Glutamatergic neuron (in vitro differentiated cells): ENCODE results near the gene SMG9. TPM values are rescaled to one million over a fixed set of nuclear protein-coding genes. Genes with fewer than 3 reads are reported as not detected.

Source experiments
- DNase-seq: peaks from one replicate; pipeline ENCODE4 v3.0.0; 2022
- H3K27ac Mint-ChIP-seq: one replicate; pipeline ENCODE4 v1.8.0; 2020; ENCODE audit warnings: mild to moderate bottlenecking, mixed read lengths, inconsistent platforms; ENCODE audit not compliant: unreplicated experiment
- H3K27me3 Mint-ChIP-seq: one replicate; pipeline ENCODE4 v1.8.0; 2020; ENCODE audit warnings: mild to moderate bottlenecking, moderate library complexity, mixed read lengths, inconsistent platforms; ENCODE audit not compliant: unreplicated experiment
- H3K36me3 Mint-ChIP-seq: one replicate; pipeline ENCODE4 v1.8.0; 2020; ENCODE audit warnings: mild to moderate bottlenecking, mixed read lengths, inconsistent platforms; ENCODE audit not compliant: unreplicated experiment
- H3K4me1 Mint-ChIP-seq: one replicate; pipeline ENCODE4 v1.8.0; 2020; ENCODE audit warnings: mild to moderate bottlenecking, low read depth, mixed read lengths, inconsistent platforms; ENCODE audit not compliant: unreplicated experiment
- H3K4me3 Mint-ChIP-seq: one replicate; pipeline ENCODE4 v1.8.0; 2020; ENCODE audit warnings: mild to moderate bottlenecking, mixed read lengths, inconsistent platforms; ENCODE audit not compliant: unreplicated experiment
- H3K9me3 Mint-ChIP-seq: one replicate; pipeline ENCODE4 v1.8.0; 2020; ENCODE audit warnings: mild to moderate bottlenecking, moderate library complexity, mixed read lengths, inconsistent platforms; ENCODE audit not compliant: unreplicated experiment
- long read RNA-seq: library from polyadenylated mRNA; unstranded; transcript quantifications from one replicate; pipeline ENCODE4 v2.0.0, GENCODE V29; 2020; ENCODE audit not compliant: unreplicated experiment
- total RNA-seq: library from RNA; stranded (reverse); fragmentation: NEBNext Ultra II Directional; extraction: Animal tissue kit (Norgen Biotek cat#: 25700); gene quantifications from one replicate; pipeline ENCODE4 v1.2.1, GENCODE V29; 2021; ENCODE audit not compliant: unreplicated experiment
- TF ChIP-seq, protein P1 (sequence below): fragments of 200-600 bp; sonication (generic); IDR thresholded peaks from one replicate; pipeline ENCODE4 v1.5.0; 2021; ENCODE audit not compliant: partially characterized antibody, unreplicated experiment

Gene SMG9, protein sequence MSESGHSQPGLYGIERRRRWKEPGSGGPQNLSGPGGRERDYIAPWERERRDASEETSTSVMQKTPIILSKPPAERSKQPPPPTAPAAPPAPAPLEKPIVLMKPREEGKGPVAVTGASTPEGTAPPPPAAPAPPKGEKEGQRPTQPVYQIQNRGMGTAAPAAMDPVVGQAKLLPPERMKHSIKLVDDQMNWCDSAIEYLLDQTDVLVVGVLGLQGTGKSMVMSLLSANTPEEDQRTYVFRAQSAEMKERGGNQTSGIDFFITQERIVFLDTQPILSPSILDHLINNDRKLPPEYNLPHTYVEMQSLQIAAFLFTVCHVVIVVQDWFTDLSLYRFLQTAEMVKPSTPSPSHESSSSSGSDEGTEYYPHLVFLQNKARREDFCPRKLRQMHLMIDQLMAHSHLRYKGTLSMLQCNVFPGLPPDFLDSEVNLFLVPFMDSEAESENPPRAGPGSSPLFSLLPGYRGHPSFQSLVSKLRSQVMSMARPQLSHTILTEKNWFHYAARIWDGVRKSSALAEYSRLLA
- 34.1 TPM for total RNA-seq
- long read RNA-seq, full-length matches to known transcripts, result 3 of 5 reads
- long read RNA-seq, partial matches to known transcripts, result 1 of 5 reads
- long read RNA-seq, other reads (novel, unspliced or antisense), result 1 of 5 reads

DNA sequence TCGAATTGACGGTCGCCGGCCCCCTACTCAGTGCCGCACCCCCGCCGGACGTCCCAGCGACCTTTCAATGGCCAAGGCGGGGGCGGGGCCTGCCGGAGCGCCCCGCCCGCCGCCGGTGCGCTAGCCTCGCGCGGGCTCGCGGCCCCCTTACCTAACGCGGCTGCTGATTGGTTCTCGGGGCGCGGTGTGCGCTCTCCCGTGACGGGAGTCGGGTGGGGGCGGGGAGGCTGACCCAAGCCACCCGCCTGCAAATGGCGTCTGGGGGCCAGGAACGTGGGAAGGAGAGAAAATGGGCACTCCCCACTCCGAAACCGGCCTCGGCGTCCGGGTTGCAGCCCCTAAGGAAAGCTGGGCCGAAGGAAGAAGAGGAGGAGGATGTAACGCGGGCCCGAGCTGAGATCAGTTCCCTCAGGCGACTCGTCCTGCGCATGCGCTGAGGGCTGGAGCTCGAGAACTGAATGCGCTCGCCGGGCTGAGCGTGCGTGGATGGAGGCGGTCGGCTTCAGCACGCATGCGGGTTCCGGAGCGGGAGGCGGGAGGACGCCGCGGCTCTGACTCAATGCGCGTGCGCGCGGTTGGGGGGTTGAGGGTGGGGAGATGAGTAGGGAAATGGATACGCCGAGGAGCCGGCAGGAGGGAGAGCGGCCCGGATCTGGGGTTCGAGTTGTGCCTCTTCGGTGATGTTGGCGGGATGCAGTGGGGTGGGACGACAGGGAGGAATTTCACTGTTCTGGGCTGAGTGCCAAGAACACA lies at the start of gene SMG9:
Gene SMG9, minus strand, starts transcription at position 460 of the 753 bp plus-strand sequence. CDS start 4,221 bp downstream, outside the sequence.
- DNase-seq, result peak; percentile 99
- Mint-ChIP-seq H3K27me3 (peaks cover 11% of the 10 kb centered on the region), H3K27ac (peak within 1 kb of the TSS; percentile 82), H3K4me1 (peaks cover 4% of the 10 kb centered on the region), H3K4me3 (peak within 1 kb of the TSS; percentile 95), H3K36me3 (no peaks in the 10 kb centered on the region), H3K9me3 (peaks cover 11% of the 10 kb centered on the region)
- TF ChIP-seq, protein P1, sequence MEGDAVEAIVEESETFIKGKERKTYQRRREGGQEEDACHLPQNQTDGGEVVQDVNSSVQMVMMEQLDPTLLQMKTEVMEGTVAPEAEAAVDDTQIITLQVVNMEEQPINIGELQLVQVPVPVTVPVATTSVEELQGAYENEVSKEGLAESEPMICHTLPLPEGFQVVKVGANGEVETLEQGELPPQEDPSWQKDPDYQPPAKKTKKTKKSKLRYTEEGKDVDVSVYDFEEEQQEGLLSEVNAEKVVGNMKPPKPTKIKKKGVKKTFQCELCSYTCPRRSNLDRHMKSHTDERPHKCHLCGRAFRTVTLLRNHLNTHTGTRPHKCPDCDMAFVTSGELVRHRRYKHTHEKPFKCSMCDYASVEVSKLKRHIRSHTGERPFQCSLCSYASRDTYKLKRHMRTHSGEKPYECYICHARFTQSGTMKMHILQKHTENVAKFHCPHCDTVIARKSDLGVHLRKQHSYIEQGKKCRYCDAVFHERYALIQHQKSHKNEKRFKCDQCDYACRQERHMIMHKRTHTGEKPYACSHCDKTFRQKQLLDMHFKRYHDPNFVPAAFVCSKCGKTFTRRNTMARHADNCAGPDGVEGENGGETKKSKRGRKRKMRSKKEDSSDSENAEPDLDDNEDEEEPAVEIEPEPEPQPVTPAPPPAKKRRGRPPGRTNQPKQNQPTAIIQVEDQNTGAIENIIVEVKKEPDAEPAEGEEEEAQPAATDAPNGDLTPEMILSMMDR, result no peak

DNA sequence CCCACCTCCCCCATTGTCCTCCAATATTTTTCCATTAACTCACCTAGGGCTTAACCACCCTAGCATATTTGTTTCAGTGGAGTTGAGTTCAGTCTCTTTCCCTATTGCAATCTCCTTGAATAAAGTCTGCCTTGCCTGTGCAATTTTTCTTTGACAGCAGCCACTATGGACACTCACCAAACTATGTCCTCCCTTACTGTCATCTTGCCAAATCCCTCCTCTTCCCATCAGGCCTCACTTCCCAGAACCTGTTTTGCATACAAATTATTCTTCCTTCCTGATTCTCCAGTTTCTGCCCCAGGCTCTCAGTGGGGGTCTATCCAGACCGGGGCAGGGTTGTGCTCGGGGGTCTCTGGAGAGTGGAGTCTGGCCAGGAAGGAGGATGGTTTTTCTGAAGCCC lies 49.7 kb upstream of the SMG9 start:
- Mint-ChIP-seq H3K4me3 (no peak overlapping the region), H3K9me3 (no peaks in the 10 kb centered on the region), H3K27ac (no peak overlapping the region), H3K4me1 (no peaks in the 10 kb centered on the region), H3K36me3 (no peaks in the 10 kb centered on the region), H3K27me3 (peaks cover 2% of the 10 kb centered on the region)
- DNase-seq, result no peak
- TF ChIP-seq, protein P1, result no peak

DNA sequence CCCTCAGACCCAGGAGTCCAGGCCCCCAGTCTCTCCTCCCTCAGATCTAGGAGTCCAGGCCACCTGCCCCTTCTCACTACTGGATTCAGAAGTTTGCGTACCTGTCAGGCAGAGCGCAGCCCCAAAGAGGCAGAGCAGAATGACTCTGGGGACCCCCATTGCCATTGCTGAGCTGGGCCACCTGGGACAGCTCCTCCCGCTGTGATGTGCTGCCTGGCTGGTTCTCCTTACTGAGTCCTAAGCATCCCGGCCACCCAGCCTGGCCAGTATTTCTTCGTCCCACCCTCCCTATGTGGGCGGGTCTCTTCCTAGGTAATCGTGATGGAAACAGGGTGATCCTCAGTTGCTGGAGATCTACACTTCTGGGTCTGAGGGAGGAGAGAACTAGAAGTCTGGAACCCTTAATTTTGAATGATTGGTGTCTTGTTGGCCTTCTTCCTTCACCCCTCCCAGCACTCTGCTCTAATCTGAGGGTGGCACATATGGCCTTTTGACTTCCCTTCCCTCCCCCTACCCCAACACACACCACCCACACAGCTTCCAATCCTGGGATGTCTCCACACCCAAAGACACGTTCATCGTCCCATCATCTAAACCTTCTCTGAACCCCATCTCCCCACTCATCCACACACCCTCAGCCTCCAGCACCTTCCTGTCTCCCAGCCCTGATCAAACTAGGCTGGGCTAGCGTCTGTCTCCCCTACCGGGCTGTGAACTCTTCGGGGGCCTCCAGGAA lies 47.6 kb upstream of the SMG9 start, which contains the start of gene LYPD5:
Gene LYPD5, minus strand, starts transcription at position 232 of the 736 bp plus-strand sequence. Its CDS starts 67 bp downstream, at position 165.
- peaks cover 10% of the 10 kb centered on the region for H3K27me3 Mint-ChIP-seq
- no peaks in the 10 kb centered on the region for H3K4me1 Mint-ChIP-seq
- DNase-seq, result no peak
- peaks cover under 1% of the 10 kb centered on the region for H3K36me3 Mint-ChIP-seq
- no peak within 1 kb of the TSS for H3K27ac Mint-ChIP-seq
- H3K9me3 Mint-ChIP-seq, result peaks cover 1% of the 10 kb centered on the region
- TF ChIP-seq, protein P1, result no peak
- H3K4me3 Mint-ChIP-seq, result no peak within 1 kb of the TSS

DNA sequence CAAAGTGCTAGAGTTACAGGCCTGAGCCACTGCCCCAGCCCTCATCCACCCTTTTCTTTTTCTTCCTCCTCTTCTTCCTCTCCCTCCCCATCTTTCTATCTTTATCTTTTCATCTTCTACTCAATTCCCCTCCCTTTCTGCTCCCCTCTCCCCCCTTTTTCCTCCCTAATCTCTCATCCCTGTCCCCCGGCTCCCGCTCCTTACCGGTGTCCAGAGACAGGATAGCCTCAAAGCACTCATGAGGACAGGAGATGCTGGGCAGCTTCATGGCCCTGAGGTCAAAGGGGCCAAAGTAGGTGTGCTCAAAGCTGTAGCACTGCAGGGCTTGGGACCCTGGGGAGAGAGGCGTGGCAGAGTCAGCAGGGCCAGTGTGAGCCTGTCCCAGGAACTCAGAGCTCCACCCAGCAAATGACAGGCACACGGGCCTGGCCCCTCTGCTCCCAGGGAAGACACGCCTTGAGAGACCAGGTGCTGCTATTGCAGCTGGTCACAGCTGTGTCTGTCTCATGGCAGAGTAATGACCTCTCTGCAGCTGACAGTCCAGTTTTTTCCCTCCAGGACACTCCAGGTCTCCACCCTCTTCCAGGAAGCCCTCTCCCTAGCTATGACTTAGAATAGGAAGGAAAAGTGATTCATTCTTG lies 44.9 kb upstream of the SMG9 start:
- Mint-ChIP-seq H3K27me3 (peaks cover 17% of the 10 kb centered on the region), H3K36me3 (peaks cover 4% of the 10 kb centered on the region), H3K9me3 (peaks cover 4% of the 10 kb centered on the region), H3K4me1 (no peaks in the 10 kb centered on the region), H3K27ac (no peak overlapping the region), H3K4me3 (no peak overlapping the region)
- TF ChIP-seq, protein P1, result no peak
- DNase-seq, result no peak
